Measurements from ENCODE around the gene PBX1. TPM values are rescaled to one million over a fixed set of nuclear protein-coding genes. Genes with fewer than 3 reads are reported as not detected.

The PBX1 gene
- total and polyA plus RNA-seq, 2 of the 4 experiments (the other 2 are of a cell fraction): 13.9 to 17.9 TPM

DNA sequence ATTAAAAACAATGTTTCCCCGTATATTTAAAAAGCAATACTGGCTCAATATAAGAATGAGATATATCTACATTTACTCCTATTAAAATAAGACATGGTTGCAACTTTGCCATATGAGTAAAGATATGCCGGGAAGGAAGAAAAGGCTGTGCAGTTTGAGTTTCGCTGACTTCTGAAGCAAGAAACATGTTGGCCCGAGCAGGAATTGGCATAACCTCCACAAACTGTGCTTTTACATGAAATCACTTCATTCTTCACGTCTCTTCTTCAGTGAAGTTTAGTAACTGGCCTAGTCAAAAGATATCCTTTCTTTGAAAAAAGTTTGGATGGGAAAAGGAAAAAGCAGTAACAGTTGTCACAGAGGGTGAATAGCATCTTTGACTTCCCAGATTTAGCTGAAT lies 342.0 kb downstream of the PBX1 start:
- Histone ChIP-seq H3K9ac (ENCODE audit: low read depth, low read length) (no peak overlapping the region), H4K20me1 (ENCODE audit: insufficient read depth, low read length) (no peaks in the 10 kb centered on the region), H3K23ac (ENCODE audit: low read depth, low read length) (no peak overlapping the region), H3K27ac (ENCODE audit: insufficient read depth, low read length) (no peak overlapping the region), H3K4me1 (ENCODE audit: control insufficient read depth, insufficient read depth, low read length) (no peaks in the 10 kb centered on the region), H3K56ac (ENCODE audit: extremely low read depth, insufficient read depth, low read length) (no peak overlapping the region), H2BK120ac (ENCODE audit: low read depth, low read length) (no peak overlapping the region), H2BK15ac (ENCODE audit: low read depth, low read length) (no peak overlapping the region), H2BK20ac (ENCODE audit: low read depth, low read length) (no peak overlapping the region), H2AFZ (replicated peaks; ENCODE audit: low read length, poor library complexity) (no peak overlapping the region), H3K14ac (replicated peaks; ENCODE audit: low read depth, low read length) (no peak overlapping the region), H3K79me1 (ENCODE audit: low read depth in 1 of 2, low read length in 2 of 2) (no peaks in the 10 kb centered on the region), H3K4ac (ENCODE audit: low read depth, low read length) (no peak overlapping the region), H4K8ac (ENCODE audit: low read depth in 2 of 2, low read length in 2 of 2) (no peak overlapping the region), H3K4me3 (ENCODE audit: insufficient read depth, low read depth, low read length) (no peak overlapping the region), H3K9me3 (ENCODE audit: control insufficient read depth, insufficient read depth, low read length) (no peaks in the 10 kb centered on the region), H3K27me3 (ENCODE audit: control insufficient read depth, insufficient read depth, low read length) (no peaks in the 10 kb centered on the region), H2AK5ac (ENCODE audit: low read depth, low read length) (no peak overlapping the region), H2AK9ac (replicated peaks; ENCODE audit: low read depth, low read length, poor library complexity) (no peak overlapping the region), H3K18ac (ENCODE audit: low read depth, low read length) (no peak overlapping the region), H4K91ac (ENCODE audit: insufficient read depth, low read depth, low read length) (no peak overlapping the region), H3K4me2 (ENCODE audit: low read depth, low read length) (no peak overlapping the region), H3K9me1 (ENCODE audit: insufficient read depth, low read length) (no peaks in the 10 kb centered on the region), H3K36me3 (ENCODE audit: control insufficient read depth, insufficient read depth, low read length) (no peaks in the 10 kb centered on the region), H2BK5ac (ENCODE audit: low read depth, low read length, poor library complexity, severe bottlenecking) (no peak overlapping the region), H4K5ac (ENCODE audit: low read depth, low read length) (no peak overlapping the region)
- ATAC-seq (ENCODE audit: low read depth): no peak
- in situ Hi-C loops (cut with MboI; ENCODE audit: low sequenced_read_pairs) (no loop called here), dilution Hi-C loops (cut with HindIII; ENCODE audit: low sequenced_read_pairs, unreplicated experiment) (no loop called here), intact Hi-C loops (cut with micrococcal nuclease) (no loop called here)
- no CpG with 5 or more reads among the region's 5 CpGs for WGBS, 2 experiments (ENCODE audit: extremely low coverage in 2 of 2, insufficient read length in 1 of 2)
- POLR2A ChIA-PET (ENCODE audit: unreplicated experiment): no interaction called here
- DNase-seq: no peak
- CTCF ChIA-PET: no interaction called here
- no TSS peak for BruUV-seq (replicated peaks)
- TF ChIP-seq SMC3 (IDR thresholded peaks at IDR 0.05; ENCODE audit: low read depth, low read length): no peak
- no peak for TF ChIP-seq POLR2A (IDR thresholded peaks at IDR 0.05; ENCODE audit: low read depth, low read length)
- no peak for TF ChIP-seq NFE2L2 (IDR thresholded peaks at IDR 0.05; ENCODE audit: low read depth, low read length)
- no peak for TF ChIP-seq FOS (IDR thresholded peaks at IDR 0.05; ENCODE audit: low read depth, low read length)
- no peak for TF ChIP-seq RAD21 (IDR thresholded peaks at IDR 0.05; ENCODE audit: low read length)
- TF ChIP-seq MAFK (IDR thresholded peaks at IDR 0.05; ENCODE audit: low read depth, low read length): no peak
- TF ChIP-seq, protein P1, sequence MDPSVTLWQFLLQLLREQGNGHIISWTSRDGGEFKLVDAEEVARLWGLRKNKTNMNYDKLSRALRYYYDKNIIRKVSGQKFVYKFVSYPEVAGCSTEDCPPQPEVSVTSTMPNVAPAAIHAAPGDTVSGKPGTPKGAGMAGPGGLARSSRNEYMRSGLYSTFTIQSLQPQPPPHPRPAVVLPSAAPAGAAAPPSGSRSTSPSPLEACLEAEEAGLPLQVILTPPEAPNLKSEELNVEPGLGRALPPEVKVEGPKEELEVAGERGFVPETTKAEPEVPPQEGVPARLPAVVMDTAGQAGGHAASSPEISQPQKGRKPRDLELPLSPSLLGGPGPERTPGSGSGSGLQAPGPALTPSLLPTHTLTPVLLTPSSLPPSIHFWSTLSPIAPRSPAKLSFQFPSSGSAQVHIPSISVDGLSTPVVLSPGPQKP (IDR thresholded peaks at IDR 0.05; ENCODE audit: borderline replicate concordance, low read depth, low read length): no peak
- no peak for TF ChIP-seq MXI1 (IDR thresholded peaks at IDR 0.05; ENCODE audit: borderline replicate concordance, low read depth, low read length)
- TF ChIP-seq CEBPB (IDR thresholded peaks at IDR 0.05; ENCODE audit: low read depth, low read length): no peak
- TF ChIP-seq BHLHE40 (IDR thresholded peaks at IDR 0.05; ENCODE audit: low read depth, low read length): no peak
- TF ChIP-seq, protein P2, sequence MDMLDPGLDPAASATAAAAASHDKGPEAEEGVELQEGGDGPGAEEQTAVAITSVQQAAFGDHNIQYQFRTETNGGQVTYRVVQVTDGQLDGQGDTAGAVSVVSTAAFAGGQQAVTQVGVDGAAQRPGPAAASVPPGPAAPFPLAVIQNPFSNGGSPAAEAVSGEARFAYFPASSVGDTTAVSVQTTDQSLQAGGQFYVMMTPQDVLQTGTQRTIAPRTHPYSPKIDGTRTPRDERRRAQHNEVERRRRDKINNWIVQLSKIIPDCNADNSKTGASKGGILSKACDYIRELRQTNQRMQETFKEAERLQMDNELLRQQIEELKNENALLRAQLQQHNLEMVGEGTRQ (IDR thresholded peaks at IDR 0.05; ENCODE audit: low read depth, low read length): no peak
